Fibroblast of gingiva (primary cell): ENCODE measurements around the gene DOCK1.
A peak's percentile ranks its signal among the peaks of the same experiment; 100 is the strongest.
"Not testable (repeated sequence)": the region's sequence is repeated elsewhere in the genome, so short reads cannot be mapped to it uniquely, and the experiment has no call there.

Experiments used
- DNase-seq: peaks from one replicate; pipeline ENCODE4 v3.0.0-alpha.2; 2011; ENCODE audit warnings: low read depth

Gene DOCK1

DNA sequence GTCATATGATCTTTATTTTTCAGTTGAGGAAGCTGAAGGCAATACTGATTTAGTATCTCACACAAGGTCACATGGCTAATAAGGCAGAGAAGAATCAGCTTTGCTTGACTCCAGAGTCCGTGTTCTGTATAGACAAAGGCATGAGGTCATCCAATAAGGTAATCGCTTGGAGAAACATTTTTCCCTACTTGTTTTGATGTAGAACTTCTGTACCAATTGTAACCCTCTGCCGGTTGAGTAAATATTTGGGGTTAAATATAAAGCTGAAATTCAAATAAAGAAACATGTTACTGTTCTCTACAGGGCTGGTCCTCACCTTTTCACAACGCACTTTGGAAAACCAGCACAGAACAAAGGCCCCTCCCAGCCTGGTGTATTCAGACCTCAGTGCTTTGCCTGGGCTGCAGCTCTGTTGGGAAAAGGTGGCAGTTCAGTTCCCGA lies 374.1 kb downstream of the DOCK1 start:
- no peak for DNase-seq

DNA sequence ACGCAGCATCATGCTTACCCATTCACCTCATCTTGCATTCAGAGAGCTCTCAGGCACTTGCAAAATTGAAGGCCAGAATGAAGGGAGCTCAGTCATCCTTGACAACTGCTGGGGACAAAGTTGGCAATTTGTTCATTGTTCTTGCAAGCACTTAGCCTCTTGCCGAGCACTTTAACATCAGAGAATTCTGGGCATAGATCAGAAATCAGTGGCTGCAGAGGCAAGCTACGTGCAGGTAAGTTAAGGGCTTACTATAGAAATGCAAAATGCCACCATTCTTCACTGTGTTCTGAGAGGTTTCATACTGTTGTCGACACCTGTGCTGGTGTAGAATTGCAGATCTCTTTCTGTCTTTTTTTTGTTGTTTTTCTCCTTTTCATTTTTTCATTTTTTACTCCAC lies 375.2 kb downstream of the DOCK1 start:
- DNase-seq, result no peak

DNA sequence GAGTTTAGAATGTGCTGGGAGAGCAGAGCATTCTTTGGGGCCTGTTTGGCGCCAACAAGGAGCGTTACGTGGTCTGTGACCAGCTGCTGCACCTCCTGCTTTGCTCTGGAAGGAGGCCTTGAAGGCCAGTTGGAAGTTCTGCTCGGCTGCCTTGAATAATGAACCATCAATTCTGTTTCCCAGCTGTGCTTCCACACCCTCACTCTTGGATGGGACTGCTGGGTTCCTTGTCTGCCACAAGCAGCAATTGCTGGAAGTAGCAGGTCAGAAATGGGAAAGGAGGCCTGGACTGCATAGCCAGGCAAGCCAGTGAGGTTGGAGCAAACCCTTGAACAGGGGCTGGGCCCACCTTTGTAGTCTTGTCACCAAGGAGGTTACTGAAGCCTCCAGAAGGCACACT lies 377.8 kb downstream of the DOCK1 start:
- DNase-seq, result no peak

DNA sequence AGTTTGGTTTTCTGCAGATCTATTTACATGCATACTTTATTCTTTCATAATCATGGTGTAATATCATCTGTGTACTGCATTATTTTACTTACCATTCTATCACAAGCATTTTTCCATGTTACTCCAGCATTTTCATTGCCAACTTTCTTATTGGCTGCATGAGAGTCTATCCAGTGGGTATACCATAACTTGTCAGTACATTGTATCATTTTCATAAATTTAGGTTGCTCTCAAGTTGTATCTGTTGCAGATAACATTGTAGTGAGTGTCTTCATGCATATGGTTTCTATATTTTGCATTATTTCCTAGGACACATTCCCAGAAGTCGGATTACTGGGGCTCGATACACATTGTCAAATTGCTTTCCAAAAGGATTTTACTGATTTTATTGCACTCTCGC lies 378.3 kb downstream of the DOCK1 start:
- peak; percentile 44 for DNase-seq

DNA sequence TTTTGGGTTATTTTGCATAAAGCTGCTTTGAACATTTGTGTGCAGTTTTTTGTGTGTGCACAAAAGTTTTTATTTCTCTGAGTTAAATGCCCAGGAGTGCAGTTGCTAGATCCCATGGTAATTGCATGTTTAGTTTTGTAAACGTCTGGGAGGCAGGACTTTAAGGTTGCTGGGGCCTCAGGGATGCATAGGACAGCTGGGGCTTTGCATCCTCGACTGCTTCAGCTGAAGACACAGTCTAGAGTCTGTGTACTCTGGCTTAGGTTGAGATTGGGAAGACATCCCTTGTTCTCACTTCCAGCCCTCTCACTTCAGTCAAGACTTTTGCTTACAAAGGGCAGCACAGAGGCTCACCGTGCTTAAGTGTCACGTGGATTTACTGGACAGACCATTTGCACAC lies 385.6 kb downstream of the DOCK1 start:
- DNase-seq, result no peak

DNA sequence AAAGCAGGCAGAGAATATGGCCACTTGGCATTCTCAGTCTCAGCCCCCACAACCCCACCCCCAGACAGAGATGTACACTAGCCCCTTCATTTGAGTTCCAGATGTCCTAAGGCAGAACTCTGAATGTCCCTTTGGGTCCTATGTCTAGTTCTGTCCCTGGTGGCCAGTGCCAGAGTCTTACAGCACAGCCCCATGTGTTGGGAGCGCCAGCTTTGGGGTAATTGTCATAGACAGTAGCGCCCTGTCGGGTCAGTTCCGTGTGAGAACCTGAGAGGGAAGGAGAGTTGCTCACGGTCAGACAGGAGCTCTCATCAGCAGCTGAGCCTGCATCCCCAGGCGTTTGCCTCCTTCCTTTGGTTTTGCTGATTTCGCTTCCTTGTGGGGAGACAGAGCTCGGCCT lies 386.1 kb downstream of the DOCK1 start:
- DNase-seq, result no peak

DNA sequence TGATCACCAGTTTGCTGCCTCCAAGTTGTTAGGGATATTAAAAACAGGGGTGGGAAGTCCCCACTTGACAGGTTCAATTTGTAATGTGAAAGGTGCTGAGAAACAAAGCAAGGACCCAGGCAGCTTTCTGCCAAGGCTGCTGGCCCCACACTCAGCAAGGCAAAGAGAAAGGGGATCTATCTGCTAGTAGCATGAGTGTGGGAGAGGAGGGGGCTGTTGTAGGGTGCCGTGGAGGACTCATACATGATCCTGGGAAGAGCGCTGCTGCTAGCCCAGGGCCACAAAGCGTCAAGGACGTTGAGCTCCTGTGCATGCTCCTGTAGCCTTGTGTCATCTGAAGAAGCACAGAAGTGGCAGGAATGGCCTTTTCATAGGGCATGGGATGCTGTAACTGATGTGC lies 387.7 kb downstream of the DOCK1 start:
- no peak for DNase-seq

DNA sequence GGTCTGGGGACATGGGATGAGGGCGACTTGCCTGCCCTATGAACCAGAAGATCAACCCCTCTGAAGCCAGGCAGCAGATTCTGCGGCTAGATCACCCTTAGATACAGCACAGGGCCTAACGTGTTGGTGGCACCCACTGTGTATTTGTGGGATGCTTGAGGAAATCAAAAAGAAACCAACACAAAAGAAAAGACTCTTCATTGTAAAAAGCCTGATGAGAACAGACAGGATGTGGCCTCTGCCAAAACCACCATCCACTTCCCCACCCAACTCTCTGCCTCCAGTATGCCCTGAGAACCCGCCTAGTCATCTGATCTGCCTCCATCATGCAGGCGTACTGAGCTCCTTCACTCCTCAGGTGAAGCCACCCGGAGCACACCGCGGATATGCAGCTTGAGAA lies 388.4 kb downstream of the DOCK1 start:
- DNase-seq, result no peak

DNA sequence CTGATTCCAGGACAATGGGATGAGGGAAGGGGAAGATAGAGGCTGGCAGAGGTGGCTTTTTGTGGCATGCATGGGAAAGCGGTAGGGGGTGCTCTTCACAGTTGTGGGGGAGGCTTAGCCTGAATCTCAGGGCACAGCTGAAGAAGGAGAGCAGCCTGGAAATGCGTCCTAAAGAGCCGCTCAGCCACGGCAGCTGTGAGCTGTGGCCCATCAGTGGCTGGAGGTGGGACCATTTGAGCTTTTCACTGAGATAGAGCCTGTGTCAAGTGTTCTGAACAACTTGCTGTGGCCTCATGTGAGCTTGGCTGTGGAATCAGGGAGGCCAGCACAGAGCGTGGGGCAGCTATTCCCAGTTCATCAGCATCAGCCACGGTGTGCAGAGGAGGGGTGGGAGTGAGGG lies 391.5 kb downstream of the DOCK1 start:
- DNase-seq, result no peak

DNA sequence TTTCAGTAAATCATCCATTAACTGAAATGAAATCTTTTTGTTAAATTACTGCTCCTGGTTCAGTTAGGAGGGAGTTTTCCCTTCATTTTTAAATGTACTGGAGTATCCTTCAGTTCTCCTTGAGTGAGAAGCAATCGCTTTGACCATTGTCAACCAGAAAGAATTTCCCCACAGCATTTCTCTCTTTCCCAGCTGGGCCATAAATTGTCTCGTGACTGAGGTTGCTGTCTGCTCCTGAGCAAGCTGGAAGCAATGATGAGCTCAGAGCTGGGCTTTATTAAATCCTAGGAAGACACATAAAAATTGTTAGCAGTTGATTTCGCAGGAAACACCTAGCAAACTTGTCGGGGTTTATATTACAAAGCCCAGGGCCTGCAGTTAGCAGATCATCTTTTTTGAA lies 393.2 kb downstream of the DOCK1 start:
- no peak for DNase-seq

DNA sequence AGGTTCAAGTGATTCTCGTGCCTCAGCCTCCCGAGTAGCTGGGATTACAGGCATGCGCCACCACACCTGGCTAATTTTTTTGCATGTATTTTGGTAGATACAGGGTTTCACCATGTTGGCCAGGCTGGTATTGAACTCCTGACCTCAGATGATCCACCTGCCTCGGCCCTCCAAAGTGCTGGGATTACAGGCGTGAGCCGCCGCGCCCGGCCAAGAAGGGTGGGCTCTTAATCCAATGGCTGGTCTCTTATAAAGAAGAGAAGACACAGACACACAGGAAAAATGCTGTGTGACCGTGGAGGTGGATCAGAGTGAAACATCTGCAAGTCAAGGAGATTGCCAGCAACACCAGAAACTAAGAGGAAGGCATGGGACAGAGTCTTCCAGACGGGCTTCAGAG lies 394.0 kb downstream of the DOCK1 start:
- DNase-seq, result not testable (repeated sequence)

DNA sequence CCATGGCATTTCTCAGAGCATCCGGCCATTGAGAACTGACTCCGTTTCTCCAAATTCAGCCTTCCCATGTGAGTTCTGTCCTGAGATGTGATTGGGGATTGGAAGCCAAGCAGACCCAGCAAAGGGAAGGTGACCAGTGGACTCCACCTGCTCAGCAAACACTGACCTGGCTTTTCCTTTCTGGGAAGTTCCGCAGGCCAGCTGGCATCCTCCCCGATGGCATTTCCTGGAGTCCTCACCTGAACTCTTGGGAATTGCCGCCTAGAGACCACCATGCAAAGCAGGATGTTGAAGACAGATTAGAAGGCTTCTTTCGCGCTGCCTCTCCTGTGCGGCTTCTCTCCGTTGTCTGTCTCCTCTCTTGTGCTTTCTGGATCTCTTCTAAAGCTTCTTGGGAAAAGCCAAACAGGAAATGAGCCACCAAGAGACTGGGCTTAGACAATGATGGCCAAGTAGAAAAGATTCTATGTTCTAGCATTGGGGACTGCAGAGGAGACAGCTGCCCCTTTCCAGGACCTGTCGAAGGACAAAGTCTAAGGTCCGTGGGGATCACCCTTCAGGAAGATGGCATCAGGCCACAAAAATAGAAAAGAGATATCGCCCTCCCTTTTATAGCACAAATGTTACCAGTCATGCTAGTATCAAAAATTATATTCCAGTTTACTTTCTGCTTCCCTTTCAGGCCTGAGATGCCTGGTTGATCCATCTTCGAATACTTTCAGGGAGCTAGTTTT lies 394.9 kb downstream of the DOCK1 start:
- DNase-seq, result no peak

DNA sequence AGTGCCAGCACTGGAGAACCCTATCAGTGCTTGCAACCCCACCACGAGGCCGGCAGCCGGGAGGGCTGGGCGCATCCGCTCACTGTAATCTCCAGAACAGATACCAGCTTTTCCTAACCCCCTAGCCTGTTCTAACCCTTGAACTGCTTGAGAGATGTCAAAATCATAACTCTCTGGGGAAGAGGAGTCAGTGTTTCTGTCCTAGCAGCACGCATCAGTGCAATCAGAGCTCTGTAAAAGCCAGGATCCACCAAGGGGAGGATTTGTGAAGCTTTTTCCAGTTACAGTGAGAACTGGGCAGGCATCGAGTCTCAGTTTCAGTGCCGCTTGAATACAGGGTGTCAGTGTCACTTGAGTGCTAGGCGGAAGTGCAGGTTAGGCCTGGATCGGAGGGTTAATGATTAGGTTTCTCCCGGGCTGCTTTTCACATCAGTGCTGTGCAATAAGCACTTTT lies 395.7 kb downstream of the DOCK1 start:
- DNase-seq, result no peak

DNA sequence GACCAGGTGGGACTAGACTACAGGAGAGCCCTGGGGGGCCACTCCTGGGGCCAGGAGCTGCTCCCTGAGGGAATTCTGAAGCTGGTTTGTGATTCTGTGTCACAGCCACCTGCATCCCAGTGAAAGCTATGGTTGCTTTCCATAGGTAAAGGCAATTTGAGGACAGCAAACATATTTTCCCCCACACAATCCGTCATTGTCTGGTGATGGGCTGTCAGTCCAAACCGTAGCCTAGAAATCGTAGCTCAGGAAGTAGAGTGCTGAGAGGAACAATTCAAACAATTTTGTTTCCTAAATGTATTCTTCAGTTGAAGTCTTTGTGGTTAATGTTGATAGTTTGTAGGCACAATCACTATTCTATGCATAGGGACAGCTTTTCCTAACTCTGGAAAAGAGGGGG lies 397.1 kb downstream of the DOCK1 start:
- no peak for DNase-seq

DNA sequence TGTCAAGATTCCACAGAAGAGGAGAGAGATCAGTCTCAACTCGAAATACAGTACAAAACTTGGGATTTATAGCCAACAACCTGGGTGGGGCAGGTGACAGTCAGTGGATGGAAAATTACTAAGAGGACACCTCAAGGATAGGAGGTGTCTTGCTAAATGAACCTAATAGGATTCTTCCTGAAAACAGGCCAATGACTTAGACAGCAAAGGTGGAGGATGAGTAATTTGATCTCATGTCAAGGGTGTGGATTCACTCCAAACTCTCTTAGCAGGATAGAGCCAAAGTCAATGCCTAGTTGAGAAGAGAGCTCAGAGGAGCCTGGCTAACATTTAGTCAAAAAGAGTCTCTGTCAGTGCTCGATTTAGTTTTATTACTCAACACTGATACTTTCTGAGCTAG lies 397.9 kb downstream of the DOCK1 start:
- DNase-seq, result no peak

DNA sequence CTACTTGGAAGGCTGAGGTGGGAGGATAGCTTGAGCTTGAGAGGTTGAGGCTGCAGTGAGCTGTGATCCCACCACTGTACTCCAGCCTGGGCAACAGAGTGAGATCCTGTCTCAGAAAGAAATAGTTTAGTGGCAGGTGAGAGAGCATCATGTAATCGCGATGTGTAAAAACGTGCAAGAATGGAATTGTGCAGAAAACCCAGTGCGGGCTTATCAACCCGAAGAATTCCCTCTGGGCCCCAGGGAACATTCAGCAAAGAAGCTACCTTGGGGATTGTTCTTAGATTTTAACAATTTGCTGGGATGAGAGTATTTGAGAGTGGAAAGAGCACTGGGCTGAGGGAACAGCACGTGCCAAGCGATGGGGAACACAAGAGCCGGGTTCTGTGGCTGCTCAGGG lies 398.5 kb downstream of the DOCK1 start:
- DNase-seq, result no peak

DNA sequence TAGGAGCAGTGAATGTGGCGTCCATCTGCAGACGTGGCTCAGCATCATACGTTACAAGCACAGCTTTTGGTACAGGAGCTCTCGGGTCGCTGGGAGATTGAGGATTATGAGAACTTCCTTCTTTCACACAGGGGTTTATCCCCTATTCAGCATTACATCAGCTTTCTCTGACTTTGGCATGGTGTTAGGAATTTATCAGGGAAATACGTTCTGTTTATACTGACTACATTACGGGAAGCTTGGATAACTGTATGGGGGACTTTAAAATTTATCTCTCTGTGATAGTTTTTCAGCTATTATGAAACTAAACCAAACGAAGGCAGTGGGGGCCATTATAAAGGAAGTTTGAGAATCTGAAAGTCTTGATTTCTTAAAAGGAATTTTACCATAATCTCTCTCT lies 401.3 kb downstream of the DOCK1 start:
- DNase-seq, result no peak

DNA sequence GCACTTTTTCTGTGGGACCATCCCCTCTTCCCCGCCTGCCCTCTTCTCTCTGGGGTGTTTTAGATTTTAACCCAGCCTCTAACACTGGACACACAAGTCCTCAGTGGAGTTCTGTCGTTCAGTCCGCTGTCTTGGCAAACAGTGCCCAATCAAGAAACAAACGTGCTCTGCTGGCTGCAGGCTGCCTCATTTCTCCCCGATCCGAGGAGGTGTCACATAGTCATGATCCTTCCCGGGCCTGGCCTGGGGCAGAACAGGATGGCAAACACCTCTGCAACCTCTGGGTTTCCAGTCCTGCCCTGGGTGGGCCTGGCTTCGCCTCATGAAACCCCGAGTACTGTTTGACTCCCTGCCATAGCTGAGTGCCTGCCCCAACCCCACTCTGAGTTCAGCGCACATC lies 402.1 kb downstream of the DOCK1 start:
- DNase-seq, result no peak

DNA sequence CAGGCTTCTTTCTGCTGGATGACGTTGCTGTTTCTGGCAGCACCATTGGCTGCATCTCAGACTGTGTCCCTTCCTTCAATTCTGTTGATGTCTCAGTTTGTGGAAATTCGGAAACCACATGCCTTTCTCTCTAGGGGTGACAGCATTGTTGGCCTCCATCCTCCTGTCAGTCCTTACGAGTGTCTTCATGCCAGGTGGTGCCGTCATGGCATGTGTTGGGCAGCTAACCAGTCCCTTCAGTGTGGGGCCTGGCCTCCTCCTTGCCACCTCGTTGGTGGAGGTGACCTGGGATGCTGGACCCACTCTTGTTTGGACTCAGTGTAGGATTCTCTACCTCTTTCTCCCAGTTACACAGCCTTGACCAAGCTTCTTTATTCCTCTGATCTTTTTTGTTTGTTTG lies 402.8 kb downstream of the DOCK1 start:
- DNase-seq, result no peak

DNA sequence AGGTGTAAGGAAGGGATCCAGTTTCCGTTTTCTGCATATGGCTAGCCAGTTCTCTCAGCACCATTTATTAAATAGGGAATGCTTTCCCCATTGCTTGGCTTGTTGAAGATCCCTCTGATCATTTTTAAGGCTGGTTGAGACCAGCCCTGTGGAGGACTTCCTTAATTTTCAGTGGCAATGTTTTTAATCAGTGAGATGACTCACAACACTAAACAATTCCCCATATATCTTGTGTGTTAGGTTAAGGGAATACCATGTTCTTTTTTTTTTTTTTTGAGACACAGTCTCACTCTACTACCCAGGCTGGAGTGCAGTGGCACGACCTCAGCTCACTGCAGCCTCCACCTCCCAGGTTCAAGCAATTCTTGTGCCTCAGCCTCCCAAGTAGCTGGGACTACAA lies 404.4 kb downstream of the DOCK1 start:
- DNase-seq, result peak; percentile 51

DNA sequence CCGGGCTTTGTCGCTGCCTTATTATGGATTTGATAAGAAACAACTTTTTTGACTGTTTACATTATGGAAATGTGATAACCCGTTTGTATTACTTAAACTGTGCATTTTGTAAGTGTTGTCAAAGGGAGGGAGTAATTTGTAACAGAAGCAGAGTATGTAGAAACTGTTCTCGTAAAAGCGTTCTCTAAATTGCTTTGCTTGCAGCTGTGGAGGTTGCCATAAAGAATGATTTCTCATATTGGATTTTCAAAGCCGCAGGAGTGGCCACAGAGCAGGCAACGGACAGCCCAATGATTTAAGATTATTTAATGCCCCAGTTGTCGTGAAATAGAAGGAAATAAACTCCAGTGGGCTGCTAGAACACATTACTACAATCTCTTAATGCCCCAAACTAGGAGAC lies 405.2 kb downstream of the DOCK1 start:
- peak; percentile 60 for DNase-seq

DNA sequence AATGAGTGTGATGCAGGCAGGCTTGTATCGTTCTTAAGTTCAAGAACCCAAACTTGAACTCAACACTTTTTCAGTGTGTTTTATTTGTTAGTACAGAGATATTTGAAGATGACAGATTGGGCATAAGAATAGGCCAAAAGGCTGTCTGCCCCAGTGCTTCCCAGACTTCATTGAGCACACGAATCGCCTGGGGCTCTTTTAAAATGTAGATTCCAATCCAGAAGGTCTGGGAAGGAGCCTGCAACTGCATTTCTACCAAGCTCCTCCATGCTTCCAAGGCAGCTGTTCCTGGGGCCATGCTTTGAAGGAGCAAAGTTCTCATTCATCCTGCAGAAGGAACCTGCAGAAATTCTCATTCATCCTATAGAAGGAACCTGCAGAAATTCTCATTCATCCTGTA lies 405.7 kb downstream of the DOCK1 start:
- no peak for DNase-seq

DNA sequence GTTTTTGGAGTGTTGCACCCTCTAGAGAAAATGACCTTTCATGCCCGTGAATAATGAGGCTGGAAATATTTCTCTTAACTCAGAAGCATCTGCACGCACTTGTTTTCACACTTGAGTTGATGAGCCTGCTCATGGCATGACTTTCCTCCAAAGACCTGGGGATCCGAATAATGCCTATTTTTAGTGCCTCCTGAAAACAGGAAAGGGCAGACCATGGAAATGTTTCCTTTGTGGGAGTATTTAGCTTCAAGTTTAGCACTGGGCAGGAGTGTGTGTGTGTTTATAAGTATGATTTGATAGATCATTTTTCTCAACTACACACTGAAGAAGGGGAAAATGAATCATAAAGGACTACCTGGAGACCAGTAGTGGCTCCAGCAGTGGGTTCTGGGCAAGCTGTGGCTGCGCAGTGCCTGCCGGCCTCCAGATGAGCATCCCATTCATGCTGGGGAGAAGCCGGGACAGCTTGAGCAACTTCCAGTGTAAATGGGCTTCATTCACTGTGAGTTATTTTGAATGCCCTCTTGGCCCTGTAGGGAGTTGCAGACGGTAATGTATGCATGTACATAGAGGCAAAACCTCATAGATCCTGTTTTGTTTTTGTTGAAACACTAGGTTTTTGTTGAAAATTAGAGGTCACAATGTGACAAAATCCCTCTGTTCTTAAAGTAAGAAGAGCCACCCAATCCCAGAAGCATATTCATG lies 408.9 kb downstream of the DOCK1 start:
- no peak for DNase-seq

DNA sequence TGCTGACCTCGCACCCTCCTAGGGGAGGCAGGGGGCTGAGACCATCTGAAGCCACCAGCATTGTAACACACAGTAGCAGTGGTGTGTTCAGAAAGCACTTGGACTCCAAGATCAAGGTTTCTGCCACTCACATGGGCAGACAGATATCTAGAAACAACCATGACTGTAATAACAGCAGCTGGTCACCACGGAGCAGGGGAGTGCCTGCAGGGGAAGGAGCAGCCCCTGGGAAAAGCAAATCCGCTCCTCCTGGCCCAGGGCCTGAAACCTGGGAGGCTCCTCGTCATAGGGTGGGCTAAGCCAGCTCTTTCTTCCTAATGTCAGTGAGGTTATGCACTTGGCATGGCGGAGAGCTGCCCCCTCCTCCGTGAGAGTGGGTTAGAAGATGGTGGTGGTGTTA lies 409.6 kb downstream of the DOCK1 start:
- no peak for DNase-seq
